Muscle layer of colon (tissue), 2 donors: Measurements from ENCODE around the gene KCNMA1.
"Not testable (repeated sequence)": the region's sequence is repeated elsewhere in the genome, so short reads cannot be mapped to it uniquely, and the experiment has no call there.

ENCODE experiments used
- H3K27ac ChIP-seq: one replicate; pipeline ENCODE4 v1.7.0; 2013; ENCODE audit warnings: low read depth, mild to moderate bottlenecking, low read length, moderate library complexity
- H3K27me3 ChIP-seq, 2 donors: one replicate each; pipeline ENCODE4 v1.7.0; 2013; ENCODE audit warnings: low read length in 2 of 2, mild to moderate bottlenecking in 2 of 2; ENCODE audit not compliant: insufficient read depth in 2 of 2, control insufficient read depth in 1 of 2
- H3K36me3 ChIP-seq: one replicate; pipeline ENCODE4 v1.7.0; 2013; ENCODE audit warnings: mild to moderate bottlenecking, low read length; ENCODE audit not compliant: insufficient read depth
- H3K4me1 ChIP-seq: one replicate; pipeline ENCODE4 v1.7.0; 2013; ENCODE audit warnings: mild to moderate bottlenecking, low read length; ENCODE audit not compliant: insufficient read depth
- H3K4me3 ChIP-seq, 2 donors: one replicate each; pipeline ENCODE4 v1.7.0; 2013; ENCODE audit warnings: low read length in 2 of 2, low read depth in 1 of 2, mild to moderate bottlenecking in 1 of 2, moderate library complexity in 1 of 2
- H3K9ac ChIP-seq: one replicate; pipeline ENCODE4 v1.7.0; 2013; ENCODE audit warnings: low read length
- H3K9me3 ChIP-seq: one replicate; pipeline ENCODE4 v1.7.0; 2013; ENCODE audit warnings: mild to moderate bottlenecking, low read length
- donor health status: abdominal sarcoma.
- donor health status: Adenocarcinoma of cecum.

The KCNMA1 gene

DNA sequence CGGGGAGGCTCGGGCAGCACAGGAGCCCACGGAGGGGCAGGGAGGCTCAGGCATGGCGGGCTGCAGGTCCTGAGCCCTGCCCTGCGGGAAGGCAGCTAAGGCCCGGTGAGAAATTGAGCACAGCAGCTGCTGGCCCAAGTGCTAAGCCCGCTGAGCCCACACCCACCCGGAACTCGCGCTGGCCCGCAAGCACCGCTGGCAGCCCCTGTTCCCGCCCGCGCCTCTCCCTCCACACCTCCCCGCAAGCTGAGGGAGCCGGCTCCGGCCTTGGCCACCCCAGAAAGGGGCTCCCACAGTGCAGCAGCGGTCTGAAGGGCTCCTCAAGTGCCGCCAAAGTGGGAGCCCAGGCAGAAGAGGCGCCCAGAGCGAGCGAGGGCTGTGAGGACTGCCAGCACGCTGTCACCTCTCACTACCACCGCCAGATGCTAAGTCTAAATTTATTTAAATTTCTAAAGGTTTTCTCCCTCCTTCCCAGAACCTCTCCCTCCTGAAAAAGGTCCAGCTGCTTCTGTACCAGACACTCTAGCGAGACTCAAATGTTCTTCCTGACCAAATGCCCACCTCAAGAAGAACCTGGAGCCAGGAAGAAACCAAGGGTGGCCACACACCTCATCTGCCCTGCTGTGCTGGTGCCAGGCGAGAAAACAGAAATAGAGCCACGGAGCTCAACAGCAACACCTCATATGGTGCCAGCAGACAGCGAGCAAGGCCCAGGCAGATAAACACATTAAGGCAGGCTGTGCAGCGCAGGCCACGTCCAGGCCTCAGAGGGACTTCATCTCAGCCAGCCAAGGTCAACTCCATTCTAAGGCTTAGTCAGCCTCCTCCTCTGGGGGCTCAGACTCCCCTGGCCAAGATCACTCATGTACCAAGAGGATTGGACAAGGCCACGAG, 47.0 kb downstream of the KCNMA1 start:
- Histone ChIP-seq H3K9ac (peak overlapping the region; percentile 5), H3K27ac (peak overlapping the region; percentile 68), H3K36me3 (no peaks in the 10 kb centered on the region), H3K27me3 (no peaks in the 10 kb centered on the region), H3K9me3 (no peaks in the 10 kb centered on the region), H3K4me3 (no peak overlapping the region), H3K4me1 (peaks cover 76% of the 10 kb centered on the region)

DNA sequence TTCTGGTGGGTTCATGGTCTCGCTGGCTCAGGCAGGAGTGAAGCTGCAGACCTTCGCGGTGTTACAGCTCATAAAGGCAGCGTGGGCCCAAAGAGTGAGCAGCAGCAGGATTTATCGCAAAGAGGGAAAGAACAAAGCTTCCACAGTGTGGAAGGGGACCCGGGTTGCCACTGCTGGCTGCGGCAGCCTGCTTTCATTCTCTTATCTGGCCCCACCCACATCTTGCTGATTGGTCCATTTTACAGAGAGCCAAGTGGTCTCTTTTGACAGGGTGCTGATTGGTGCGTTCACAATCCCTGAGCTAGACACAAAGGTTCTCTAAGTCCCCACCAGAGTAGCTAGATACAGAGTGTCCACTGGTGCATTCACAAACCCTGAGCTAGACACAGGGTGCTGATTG, 47.9 kb downstream of the KCNMA1 start:
- peak overlapping the region; percentile 52 for H3K27ac ChIP-seq
- H3K9me3 ChIP-seq, H3K27me3 ChIP-seq, H3K4me3 ChIP-seq, H3K9ac ChIP-seq, H3K36me3 ChIP-seq: not testable (repeated sequence)
- H3K4me1 ChIP-seq, result peaks cover 82% of the 10 kb centered on the region

DNA sequence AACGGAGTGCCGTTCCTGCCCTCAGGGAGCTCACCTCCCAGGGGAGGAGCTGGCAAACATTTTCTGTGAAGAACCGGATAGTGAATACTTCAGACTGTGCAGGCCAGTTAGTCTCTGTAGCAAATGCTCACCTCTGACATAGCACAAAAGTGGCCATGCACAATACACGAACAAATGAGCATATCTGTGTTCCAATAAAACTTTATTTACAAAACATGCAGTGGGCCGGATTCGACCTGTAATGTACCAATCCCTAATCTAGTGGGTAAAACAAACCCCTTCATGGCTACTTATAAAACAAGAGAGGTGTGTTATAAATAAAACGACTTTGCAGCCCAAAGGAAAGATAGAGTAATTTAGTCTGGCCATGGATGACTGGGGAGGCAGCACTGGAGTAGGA, 48.7 kb downstream of the KCNMA1 start:
- H3K4me1 ChIP-seq, result peaks cover 80% of the 10 kb centered on the region

DNA sequence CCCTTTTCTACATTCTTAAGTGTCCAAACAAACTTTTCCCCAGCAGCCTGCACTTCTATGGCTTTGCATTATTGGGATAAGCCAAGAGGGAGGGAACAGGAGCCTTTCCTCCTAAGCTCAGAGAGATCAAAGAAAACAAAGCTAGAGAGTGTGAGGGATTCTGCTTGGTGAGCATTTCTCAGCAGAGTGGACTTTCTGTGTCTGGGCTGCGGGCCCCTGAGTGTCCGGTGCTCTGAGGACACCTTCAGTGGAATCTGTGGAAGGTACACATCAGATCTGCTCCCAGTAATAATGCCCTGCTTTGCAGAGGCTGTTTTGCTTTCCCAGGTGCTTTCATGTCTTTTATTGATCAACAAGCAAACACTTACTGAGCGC, 50.2 kb downstream of the KCNMA1 start:
- Histone ChIP-seq H3K9ac (no peak overlapping the region), H3K27ac (peak overlapping the region; percentile 52), H3K27me3 (no peaks in the 10 kb centered on the region), H3K36me3 (no peaks in the 10 kb centered on the region), H3K9me3 (no peaks in the 10 kb centered on the region), H3K4me1 (peaks cover 65% of the 10 kb centered on the region), H3K4me3 (no peak overlapping the region)

More for the DNA sequence above, 48.7 kb downstream of the KCNMA1 start:
- Histone ChIP-seq H3K36me3 (no peaks in the 10 kb centered on the region), H3K9ac (no peak overlapping the region), H3K27ac (peak overlapping the region; percentile 52), H3K4me3 (no peak overlapping the region), H3K9me3 (no peaks in the 10 kb centered on the region), H3K27me3 (no peaks in the 10 kb centered on the region)

DNA sequence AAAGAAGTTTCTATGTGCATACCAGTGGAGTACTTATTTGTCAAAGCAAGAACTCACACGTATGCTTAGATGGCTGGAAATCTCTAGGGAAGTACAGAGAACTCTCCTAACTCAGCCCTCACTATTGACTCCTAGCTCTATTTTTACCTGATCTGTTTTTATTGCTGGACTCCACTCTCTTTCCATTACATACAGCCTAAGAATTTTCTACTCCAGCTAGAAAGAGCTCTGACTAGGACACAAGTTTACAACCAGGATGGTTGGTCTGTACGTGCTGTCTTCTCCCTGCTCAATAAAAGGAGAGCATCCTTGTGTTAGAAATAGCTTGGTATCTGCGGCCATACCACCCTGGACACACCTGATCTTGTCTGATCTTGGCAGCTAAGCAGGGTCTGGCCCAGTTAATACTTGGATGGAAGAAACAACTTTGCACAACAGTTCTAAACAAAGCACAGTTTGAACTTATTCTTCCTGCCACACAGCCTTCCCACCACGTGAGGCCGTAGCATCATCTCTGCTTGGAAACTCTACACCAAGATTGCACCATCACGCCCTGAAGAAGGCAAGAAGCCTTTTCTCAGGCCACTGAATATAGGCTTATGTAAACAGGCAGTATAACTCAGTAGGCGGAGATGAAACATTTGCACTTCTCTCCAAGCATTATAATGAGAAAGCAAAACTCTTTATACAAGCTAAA, 50.7 kb downstream of the KCNMA1 start:
- Histone ChIP-seq H3K36me3 (no peaks in the 10 kb centered on the region), H3K9me3 (no peaks in the 10 kb centered on the region), H3K27me3 (no peaks in the 10 kb centered on the region), H3K4me3 (no peak overlapping the region), H3K9ac (no peak overlapping the region), H3K4me1 (peaks cover 60% of the 10 kb centered on the region), H3K27ac (peak overlapping the region; percentile 52)

DNA sequence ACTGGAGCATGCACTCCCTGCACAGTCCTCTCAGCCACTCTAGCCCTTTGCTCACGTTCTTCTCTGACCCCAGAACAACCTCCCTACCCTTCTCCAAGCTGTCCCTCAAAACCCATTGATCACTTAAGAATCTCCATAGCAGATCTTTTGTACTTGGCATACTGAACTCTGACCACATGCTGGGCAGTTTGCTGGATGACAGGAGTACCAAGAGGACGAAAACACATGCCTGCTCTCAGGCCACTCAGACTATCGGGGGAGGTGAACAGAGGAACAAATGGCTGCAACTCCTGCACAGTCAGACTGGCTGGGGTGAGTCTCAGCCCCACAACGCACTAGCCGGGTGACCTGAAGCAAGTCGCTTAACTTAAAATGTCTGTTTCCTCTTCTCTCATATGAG, 52.7 kb downstream of the KCNMA1 start:
- no peaks in the 10 kb centered on the region for H3K9me3 ChIP-seq
- H3K27ac ChIP-seq, result peak overlapping the region; percentile 52
- no peaks in the 10 kb centered on the region for H3K36me3 ChIP-seq
- no peaks in the 10 kb centered on the region for H3K27me3 ChIP-seq
- H3K9ac ChIP-seq, result no peak overlapping the region
- no peak overlapping the region for H3K4me3 ChIP-seq
- H3K4me1 ChIP-seq, result peaks cover 48% of the 10 kb centered on the region

DNA sequence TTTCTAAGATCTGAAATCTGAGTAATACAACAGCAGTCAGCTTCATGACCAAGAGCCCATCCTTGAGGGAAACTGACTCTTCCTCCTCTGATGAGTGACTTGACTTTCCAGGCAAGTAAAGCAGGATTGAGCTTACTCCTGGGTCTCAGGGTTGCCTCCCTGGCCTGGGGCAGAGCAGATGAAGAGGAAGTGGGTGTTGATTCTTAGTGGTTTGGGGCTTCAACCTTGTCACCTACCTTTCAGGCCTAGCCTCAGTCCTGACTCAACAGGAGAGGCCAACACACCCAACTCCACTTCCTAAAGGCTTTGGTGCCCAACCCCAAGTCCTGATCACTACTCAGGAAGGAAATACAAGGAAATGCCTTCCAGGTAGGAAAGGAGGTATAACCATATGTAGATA, 54.1 kb downstream of the KCNMA1 start:
- Histone ChIP-seq H3K36me3 (no peaks in the 10 kb centered on the region), H3K4me3 (no peak overlapping the region), H3K9me3 (no peaks in the 10 kb centered on the region), H3K27ac (no peak overlapping the region), H3K27me3 (no peaks in the 10 kb centered on the region), H3K9ac (no peak overlapping the region), H3K4me1 (peaks cover 50% of the 10 kb centered on the region)

DNA sequence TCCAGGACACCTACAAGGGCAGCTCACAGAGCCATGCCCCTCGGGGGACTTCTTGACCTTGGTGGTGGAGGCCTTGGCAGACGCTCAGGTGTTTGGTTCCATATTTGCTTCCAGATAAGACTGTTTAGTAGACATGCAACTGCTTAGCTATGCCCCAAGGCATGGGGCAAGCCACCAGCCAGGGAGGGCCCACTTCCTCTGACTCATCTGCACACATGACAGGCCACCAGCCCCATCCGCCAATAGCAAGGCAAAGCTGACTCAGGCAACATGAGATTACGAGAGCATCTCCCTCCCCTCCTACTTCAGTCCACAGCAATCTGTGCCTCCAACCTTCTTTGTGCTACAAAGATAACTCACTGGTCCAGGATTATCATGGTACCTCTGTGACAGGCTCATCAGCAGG, 54.9 kb downstream of the KCNMA1 start:
- Histone ChIP-seq H3K27me3 (no peaks in the 10 kb centered on the region), H3K9ac (no peak overlapping the region), H3K4me1 (peaks cover 50% of the 10 kb centered on the region), H3K36me3 (no peaks in the 10 kb centered on the region), H3K27ac (no peak overlapping the region), H3K4me3 (no peak overlapping the region), H3K9me3 (no peaks in the 10 kb centered on the region)

DNA sequence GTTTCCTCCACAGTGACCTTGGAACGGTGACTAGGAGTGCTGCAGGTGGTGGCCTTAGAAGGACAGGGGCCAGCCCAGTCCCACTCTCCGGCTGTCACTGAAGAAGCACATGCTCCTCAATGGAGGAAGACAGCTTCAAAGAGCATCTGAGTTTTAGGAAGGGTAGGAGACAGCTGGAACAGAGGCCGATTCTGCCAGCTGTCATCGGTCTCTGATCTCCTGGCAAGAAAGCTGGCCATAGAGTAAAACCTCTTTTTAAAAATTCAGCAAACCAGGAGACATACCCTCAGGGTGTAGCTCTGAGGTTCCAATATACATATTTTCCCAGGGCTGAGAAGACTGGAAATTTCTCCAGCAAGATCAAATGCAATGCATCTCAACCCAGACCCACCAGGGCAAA, 55.9 kb downstream of the KCNMA1 start:
- Histone ChIP-seq H3K4me3 (no peak overlapping the region), H3K36me3 (no peaks in the 10 kb centered on the region), H3K9ac (no peak overlapping the region), H3K27ac (peak overlapping the region; percentile 46), H3K9me3 (no peaks in the 10 kb centered on the region), H3K27me3 (no peaks in the 10 kb centered on the region), H3K4me1 (peaks cover 51% of the 10 kb centered on the region)

DNA sequence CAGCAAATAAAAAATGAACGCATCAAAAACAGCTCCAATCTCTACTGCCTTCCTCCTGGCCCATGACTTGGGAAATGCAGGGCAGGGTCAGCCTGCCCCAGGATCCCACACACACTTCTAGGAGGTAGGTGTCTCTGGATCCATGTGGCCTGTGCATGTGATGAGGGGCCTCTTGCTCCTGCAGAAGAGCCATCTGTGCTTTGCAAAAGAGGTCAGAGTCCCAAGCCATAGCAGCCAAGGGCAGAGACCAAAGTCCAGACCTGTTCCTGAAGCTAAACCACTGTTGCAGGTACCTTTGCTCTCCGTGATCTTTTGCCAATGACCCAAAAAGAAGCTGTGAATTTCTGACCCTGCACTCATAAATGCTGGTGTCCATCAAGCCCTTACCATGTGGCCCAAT, 57.1 kb downstream of the KCNMA1 start:
- no peak overlapping the region for H3K9ac ChIP-seq
- no peak overlapping the region for H3K27ac ChIP-seq
- H3K4me3 ChIP-seq, result no peak overlapping the region
- no peaks in the 10 kb centered on the region for H3K36me3 ChIP-seq
- H3K27me3 ChIP-seq, result no peaks in the 10 kb centered on the region
- no peaks in the 10 kb centered on the region for H3K9me3 ChIP-seq
- H3K4me1 ChIP-seq, result peaks cover 53% of the 10 kb centered on the region

DNA sequence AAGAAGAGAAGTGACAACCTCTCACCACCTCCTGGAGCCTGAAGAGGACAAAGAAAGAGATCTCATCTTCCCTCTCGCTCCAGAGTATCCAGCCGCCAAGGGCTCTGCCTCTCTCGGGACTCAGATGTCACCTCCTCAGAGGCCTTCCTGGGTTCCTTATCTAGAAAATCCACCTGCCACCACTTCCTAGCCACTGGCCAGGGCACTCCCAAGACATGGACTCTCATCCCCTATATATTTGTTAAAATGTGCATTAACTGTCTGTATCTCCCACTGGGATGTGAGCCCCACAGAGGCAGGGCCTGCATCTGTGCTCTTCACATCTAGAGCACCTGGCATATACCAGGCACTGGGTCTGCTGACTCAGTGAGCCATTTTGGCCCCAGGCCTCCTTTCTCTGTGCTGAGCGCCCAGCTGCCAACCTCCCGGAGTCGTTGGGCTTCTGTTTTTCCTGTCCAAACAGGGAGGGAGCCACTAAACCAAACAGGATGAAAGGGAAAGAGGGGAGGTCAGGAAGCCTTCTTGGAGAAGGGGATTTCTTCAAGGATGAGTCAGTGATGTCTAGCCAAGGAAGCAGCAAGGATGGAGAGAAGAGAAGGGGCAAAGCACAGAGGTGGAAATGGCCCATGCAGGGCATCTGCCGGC, 58.9 kb downstream of the KCNMA1 start:
- Histone ChIP-seq H3K9ac (no peak overlapping the region), H3K4me3 (no peak overlapping the region), H3K4me1 (peaks cover 48% of the 10 kb centered on the region), H3K9me3 (no peaks in the 10 kb centered on the region), H3K27ac (peak overlapping the region; percentile 4), H3K36me3 (no peaks in the 10 kb centered on the region), H3K27me3 (no peaks in the 10 kb centered on the region)
